NCI-H1436 (cell line): ENCODE data around the gene QRSL1.
"Not testable (repeated sequence)": the region's sequence is repeated elsewhere in the genome, so short reads cannot be mapped to it uniquely, and the experiment has no call there.

Experiments
- DNase-seq: peaks from one replicate; lab custom pipeline; 2025; lab: John Stamatoyannopoulos, UW

The QRSL1 gene

DNA sequence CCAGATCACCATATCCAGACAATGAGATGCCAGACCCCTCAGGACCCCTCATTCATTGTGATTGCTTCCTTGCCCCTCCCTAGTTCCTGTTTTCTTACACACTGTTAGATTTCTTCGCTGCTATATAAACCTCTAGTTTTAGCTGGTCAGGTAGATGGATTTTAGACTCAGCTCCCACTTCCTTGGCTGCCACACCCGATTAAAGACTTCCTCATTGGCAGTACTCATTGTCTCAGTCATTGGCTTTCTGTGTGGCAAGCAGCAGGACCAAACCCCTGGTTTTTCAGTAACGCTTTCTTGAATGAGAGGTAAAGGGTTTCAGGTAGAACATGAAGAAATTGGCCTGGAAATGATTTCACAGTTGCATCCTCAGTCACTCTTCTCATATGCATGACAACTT lies 47.9 kb downstream of the QRSL1 start:
- DNase-seq = no peak

DNA sequence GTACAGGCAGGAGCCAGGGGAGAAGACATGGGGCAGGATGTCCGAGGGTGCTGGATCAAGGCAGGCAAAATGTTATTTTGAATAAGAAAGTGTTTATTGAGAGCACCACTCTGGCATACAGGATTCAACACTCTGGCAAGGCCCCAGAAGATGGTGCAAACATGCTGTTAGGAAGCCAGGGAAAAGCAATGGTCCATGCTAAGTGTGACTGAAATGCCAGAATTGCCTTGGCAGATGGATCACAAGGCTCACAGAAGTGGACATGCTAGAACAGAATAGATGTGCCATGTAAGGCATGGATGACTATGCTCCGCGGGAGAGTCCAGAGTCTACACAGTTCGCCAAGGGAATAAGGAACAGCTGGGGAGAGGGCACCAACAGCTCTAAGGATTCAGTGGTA lies 54.6 kb downstream of the QRSL1 start:
- no peak for DNase-seq

DNA sequence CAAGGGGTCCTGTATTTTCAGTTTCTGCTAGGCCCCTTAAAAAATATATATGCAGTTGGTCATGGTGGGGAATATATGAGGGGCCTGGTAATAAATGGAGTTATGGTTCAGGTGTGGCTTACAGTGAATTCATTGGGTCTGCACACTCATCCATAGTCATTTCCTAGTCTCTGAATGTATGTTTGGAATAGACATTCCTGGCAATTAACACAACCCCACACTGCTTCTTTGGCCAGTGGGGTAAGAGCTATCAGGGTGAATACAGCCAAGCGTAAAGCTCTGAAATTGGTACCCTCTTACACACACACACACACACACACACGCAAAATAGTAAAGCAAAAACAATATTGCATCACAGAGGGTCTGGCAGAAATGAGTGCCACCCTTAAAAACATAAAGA lies 56.5 kb downstream of the QRSL1 start:
- no peak for DNase-seq

DNA sequence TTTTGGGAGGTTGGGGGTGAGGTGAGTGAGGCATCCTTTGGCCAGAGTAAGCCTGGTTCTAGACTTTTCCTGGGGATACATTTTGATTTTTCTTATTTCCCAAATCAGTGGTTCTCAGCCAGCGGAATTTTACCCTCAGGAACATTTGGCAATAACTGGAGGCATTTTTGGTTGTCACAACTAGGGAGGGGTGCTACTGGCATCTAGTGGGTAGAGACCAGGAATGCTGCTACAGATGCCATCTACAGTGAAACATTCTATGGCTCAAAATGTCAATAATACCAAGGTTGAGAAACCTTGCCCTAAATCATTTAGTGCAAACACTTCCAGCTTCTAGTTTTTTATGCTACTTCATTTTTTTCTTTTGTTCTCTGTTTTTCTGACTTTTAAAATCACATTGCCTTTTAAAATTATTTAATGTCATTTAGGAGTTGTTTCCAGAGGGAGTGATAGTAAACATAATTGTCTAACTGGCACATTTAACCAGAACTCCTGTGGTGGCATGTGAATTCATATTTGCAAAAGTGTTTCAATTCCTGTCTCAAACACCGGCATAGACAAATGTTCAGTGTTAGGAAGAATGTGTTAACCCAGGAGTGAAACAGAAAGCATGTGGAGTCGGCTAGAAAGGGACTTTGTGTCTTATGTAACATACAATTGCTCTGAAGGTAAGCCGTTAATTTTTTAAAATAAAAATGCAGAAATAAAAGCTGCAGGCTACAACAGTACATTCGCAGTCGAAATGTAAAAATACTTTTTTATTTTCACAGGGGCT lies 59.0 kb downstream of the QRSL1 start:
- DNase-seq = no peak

DNA sequence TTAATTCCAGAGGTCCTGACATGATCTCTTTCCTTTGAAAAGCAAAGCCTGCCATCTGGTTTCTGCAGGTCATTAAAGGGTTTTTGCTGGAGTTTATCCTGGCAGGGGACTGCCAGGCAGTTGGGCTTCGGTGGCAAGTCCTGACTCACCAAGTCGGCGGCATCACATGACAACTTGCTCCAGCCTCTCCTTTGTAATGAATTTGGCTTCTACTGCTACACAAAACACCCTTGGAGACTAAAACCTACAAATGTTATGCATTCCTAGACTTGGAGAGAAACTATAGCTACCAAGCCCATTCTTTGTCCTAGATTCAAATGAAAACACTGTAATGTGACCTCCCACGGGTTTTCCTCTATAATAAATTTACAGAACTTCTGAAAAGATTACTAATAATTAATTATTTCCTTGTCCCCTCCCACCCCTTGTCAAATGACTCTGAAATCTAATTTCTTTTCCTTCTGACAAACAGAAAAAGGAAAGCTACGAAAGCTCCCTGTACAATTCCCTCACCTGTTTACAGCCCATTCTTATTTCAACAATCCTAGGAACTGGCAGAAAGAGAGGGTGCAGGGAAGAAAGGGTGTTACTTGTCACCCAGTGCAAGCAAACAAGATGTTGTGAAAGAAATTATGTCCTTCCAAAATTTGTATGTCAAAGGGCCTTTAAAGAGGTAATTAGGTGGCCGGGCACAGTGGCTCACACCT lies 62.9 kb downstream of the QRSL1 start:
- DNase-seq = no peak

DNA sequence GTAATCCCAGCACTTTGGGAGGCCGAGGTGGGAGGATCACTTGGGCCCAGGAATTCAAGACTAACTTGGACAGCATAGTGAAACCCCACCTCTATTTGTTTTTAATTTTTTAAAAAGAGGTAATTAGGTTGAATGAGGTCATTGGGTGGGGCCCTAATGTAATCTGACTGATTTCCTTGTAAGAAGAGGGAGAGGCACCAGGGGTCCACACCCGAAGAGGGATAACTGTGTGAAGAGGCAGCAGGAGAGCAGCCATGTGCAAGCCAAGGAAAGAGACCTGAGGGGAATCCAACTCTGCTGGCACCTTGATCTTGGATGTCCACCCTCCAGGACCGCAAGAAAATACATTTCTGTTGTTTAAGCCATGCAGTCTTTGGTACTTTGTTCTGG lies 63.4 kb downstream of the QRSL1 start:
- DNase-seq = no peak

DNA sequence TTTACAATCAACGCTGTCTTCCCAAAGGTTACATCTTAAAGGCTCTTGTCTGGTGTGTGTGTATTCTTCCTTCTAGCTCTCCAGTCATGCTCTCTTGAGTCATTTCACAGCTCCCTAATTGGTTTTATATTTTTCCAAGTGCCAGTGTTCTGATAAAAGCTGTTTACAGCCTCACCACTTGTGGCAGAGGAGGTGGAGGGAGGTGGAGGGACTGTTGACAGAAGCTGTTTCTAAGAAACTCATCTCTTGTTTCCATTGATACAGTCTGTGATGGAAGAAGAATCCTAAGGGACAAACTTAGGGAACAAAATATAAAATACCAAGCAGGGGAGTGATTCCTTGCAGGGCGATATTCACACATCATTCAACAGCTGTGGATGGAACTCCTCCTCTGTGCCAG lies 64.0 kb downstream of the QRSL1 start:
- no peak for DNase-seq

DNA sequence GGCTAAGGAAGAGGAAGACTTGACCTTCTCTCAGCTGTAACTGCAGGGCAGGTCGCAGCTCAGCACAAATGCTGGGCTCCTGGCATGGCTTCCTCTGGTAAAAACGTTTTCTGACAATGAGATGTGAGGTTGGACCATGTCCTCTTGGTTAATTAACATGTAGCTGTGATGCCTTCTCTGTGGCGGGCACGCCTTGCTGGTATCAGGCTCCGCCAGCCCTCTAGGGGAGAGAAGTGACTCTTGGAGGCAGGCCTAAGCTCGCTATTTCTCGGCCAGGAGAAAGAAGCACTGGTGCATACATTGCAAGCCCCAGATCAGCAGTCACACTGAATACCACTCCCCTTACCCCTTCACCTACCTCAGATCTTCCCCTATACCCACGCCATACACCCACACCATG lies 65.0 kb downstream of the QRSL1 start:
- no peak for DNase-seq

DNA sequence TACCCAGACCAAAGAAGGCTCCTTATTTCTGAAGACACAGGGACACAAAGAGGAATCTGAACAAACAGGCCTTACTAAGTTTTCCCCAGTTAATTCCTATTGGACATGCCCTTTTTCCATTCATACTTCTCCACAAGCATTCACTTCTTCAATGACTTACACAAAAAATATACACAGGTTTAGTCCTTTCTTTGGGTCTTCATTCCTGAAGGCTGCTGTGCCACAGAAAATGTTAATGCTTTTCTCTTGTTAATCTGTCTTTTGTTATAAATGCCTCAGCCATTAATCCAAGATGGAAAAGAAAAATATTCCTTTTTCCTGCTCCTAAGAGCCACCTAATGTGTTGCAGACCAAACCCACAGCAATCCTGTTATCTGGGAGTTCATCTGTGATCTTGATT lies 71.2 kb downstream of the QRSL1 start:
- DNase-seq = no peak

DNA sequence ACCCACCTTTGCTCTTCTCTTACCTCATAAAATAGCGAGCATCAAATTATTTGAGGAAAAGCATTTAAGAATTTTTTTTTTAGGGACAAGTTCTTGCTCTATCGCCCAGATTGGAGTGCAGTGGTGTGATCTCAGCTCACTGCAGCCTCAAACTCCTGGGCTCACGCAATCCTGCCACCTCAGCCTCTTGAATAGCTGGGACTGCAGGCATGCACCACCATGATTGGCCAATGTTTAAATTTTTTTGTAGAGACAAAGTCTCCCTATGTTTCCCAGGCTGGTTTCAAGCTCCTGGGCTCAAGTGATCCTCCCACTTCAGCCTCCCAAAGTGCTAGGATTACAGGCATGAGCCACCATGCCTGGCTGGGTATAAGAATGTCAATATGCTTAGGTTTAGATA lies 71.8 kb downstream of the QRSL1 start:
- DNase-seq = not testable (repeated sequence)

DNA sequence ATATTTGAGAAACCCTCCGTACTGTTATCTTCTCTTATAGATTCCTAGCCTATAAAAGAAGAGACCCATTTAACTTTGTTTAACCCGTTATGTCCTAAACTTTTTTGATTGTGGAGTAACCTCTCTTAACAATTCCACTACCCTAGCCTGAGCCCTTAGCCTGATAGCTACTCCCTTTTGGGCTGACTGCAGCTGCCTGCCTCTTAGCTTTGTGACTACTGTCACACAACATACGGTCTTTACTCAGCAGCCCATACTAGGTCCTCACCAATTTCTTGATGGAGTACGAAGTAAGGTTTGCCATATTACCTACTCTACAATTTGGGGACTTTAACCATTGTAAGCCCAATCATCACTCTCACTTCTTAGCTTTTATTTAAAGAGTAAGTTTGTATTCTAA lies 72.7 kb downstream of the QRSL1 start:
- no peak for DNase-seq

DNA sequence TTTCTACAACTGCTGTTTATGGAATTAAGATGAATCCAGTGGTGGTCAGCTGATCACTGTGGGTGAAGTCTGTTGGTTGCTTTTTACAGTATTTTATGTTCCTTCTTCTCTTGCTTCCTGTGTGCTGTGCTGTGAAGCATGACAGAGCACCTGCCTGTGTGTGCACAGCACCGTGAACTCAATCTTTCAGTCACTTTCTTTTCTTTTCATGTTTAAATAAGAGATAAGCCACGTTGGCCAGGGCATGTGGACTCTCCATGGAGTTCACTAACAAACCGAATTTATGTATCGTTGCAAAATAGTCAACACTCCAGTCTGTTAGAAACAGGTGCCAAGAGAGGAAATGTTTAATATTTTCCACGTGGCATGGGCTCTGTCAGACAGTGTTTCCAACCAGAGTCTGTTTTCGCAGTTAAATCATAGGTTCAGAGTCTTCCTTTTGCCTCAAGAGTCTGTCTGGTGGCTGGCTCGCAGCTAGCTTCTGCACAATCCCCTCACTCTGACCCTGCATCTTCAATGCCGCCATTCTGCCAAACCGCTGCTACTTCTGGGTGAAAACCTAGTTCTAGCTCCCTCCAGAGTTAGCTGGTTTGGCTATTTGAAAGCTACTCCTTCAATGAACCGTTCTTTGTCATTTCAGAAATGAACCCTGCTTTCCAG lies 73.2 kb downstream of the QRSL1 start:
- DNase-seq = peak; percentile 66

DNA sequence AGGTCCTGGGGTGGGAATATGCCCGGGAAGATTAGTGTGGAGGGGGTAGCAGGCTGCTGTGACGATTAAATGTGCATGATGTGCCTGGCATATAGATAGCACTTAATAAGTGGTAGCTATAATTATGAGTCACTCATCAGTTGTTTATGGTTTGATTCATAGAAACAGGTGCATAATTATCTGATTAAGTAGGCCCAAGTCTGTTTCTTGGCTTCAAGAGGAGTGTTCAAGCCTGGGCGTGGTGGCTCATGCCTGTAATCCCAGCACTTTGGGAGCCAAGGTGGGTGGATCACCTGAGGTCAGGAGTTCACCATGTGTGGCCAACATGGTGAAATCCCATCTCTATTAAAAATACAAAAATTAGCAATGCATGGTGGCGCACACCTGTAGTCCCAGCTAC lies 74.9 kb downstream of the QRSL1 start:
- DNase-seq = no peak

DNA sequence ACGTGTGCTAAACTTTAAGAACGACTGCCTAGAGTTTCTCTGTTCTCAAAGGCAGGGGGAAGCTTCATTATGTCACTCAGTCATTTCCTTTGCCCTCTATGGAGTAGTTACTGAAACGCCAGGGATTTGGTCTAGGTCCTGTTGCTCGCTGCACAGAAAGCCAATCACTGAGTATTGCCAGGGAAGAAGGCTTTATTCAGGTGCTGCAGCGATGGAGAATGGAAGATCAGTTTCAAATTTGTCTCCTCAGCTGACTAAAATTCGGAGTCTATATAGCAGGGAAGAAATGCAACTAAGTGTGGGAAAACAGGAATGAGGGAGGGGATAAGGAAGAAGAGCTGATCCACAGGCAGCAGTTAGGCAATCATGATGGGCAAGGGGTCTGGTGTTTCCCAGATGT lies 75.8 kb downstream of the QRSL1 start:
- no peak for DNase-seq

DNA sequence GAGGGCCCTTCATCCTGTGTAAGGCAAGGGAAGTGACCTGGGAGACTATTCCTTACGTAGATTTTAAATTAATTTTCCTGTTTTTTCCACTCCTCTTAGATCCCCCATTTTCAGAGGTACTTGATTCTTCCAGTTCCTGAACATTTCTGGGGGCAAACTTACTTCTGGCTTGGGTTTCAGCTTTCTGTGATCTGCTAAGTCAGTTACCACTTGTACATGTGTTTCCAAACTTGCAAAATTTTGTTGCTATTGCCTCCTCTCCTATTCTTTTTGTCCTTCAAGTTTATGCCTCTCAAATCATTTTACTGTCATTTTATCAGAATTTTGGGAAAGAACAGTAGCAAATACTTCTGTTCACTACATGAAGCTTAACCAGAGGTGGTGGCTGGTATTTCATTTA lies 81.2 kb downstream of the QRSL1 start:
- DNase-seq = no peak

DNA sequence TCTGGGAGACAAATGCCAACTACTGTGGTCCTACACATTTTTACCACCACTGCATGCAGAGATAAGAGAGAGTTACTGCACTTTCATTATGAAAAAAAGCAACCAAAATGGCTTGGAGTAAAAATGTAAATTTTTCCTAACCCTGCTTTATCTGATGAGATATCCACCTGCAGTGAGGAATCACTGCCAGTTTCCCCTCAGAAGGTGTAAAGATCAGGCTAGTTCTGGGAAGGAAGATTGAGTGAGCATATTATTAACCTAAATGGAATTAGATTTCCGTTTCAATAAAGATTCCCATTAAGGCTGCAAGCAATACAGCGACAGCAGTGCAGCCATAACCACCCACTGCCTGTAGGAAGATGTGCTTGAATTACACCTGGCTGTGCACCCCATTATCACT lies 84.9 kb downstream of the QRSL1 start:
- DNase-seq = no peak

DNA sequence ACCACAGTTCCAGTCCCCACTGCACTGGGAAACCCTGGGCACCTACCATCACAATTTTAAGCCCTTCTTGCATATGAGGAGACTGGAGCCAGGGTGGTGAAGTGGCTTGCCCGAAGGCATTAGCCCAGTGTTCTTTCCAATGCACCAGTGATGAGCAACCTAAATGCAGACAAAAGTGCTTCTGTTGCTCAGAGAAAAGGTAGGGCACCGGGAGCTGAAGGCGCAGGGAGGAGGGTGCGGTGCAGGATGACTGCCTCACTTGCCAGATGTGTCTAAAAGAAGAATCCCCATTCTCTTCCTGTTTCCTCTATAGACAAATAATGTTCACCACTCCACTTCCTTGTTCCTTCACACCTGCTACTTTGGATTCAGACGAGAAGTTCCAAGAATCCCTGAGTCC lies 86.5 kb downstream of the QRSL1 start:
- DNase-seq = no peak

DNA sequence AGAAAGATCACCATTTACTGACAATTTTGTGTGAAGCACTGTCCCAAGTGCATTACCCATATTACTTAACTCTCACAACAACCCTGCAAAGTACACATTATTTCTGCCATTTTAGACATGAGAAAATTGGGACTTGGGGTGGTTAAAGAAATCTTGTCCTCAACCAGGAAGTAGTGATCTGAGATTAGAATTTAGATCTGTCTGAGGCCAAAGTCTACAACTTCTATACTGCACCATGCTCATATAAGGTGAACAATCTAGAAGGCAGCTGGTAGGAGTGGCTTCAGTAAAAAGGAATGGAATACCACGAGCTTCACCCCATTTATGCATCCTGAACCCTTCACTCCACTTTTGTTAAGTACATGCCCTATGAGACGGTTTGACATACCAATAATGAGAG lies 87.6 kb downstream of the QRSL1 start:
- no peak for DNase-seq
